ENCODE measurements around the gene DCST1. TPM values are rescaled to one million over a fixed set of nuclear protein-coding genes. Genes with fewer than 3 reads are reported as not detected.

The DCST1 gene
- total and polyA plus RNA-seq, 2 of the 8 experiments (the other 6 are each of a cell fraction or from before 2014, with no cell fraction given) = not detected

DNA sequence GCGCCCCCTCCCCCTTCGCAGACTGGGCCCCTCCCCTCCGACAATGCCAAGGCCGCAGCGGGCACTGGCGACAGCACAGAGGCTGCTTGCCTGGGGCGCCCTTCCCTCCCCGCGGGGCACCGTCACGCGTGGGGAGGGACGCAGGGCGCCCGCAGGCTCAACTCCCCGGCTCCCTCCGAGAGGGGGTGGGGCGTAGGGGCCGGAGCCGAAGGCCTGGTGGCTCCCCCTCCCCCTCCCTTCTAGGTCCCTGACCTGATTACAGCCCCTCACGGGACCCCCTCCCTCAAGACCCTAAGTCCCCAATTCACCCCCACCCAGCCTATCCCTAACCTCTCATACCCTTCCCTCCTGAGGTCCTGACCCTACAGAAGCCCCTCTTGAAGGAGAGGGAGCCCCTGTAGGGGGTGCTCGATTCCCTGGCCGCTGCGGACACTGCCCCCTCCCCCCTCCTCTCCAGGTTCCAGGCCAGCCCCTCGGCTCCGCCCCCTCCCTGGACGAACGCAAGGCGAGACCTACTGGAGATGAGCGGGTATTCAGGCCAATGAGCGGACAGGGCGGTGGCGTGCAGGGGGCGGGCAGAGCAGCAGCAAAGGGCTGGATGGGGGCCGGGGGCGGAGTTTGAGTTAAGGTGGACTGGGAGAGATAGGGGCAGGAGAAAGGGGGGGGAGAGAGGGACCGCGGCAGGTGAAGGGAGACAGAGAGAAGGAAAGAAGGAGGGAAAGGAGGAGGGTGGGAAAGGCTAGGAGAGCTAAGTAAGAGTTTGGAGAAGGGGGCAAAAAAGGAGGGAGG lies 31.8 kb upstream of the DCST1 start (continued):
- TF ChIP-seq NRF1 (IDR thresholded peaks at IDR 0.05; ENCODE audit: low read depth, low read length) (no peak), BACH1 (IDR thresholded peaks at IDR 0.05; ENCODE audit: low read length) (peak; percentile 78), JUND (IDR thresholded peaks at IDR 0.05; ENCODE audit: low read length) (no peak), TAF1 (IDR thresholded peaks at IDR 0.05; ENCODE audit: low read depth, low read length) (no peak), ASH2L (IDR thresholded peaks at IDR 0.05; ENCODE audit: low read length) (no peak), SP2 (IDR thresholded peaks at IDR 0.05; ENCODE audit: low read length) (peak; percentile 56), BCL11A (IDR thresholded peaks at IDR 0.05; ENCODE audit: low read depth in 2 of 2, low read length in 2 of 2) (no peak), EGR1 (IDR thresholded peaks at IDR 0.05; ENCODE audit: borderline replicate concordance, low read depth, low read length) (peak; percentile 21), POU5F1 (IDR thresholded peaks at IDR 0.05; ENCODE audit: low read depth, low read length) (no peak), SUZ12 (IDR thresholded peaks at IDR 0.05; ENCODE audit: low read length) (no peak), CREB1 (IDR thresholded peaks at IDR 0.05) (peak; percentile 62; the same call in 1 of the 2 replicates), TCF12 (IDR thresholded peaks at IDR 0.05; ENCODE audit: low read depth, low read length) (no peak), CHD2 (IDR thresholded peaks at IDR 0.05; ENCODE audit: low read length) (peak; percentile 77), CHD1 (IDR thresholded peaks at IDR 0.05; ENCODE audit: low read depth, low read length) (no peak), GTF2F1 (IDR thresholded peaks at IDR 0.05; ENCODE audit: borderline replicate concordance, low read depth, low read length) (no peak), SRF (IDR thresholded peaks at IDR 0.05; ENCODE audit: low read depth, low read length) (no peak), POLR2AphosphoS5 (IDR thresholded peaks at IDR 0.05; ENCODE audit: low read depth, low read length) (no peak), SIN3A (conservative IDR thresholded peaks at IDR 0.05 in 1 of 2, IDR thresholded peaks at IDR 0.05 in 1 of 2; ENCODE audit: low read depth in 1 of 2, low read length in 2 of 2) (peak in 1 of 2 experiments; percentile 71; a peak in 2 of 4 replicates)
- TF ChIP-seq, protein P1, sequence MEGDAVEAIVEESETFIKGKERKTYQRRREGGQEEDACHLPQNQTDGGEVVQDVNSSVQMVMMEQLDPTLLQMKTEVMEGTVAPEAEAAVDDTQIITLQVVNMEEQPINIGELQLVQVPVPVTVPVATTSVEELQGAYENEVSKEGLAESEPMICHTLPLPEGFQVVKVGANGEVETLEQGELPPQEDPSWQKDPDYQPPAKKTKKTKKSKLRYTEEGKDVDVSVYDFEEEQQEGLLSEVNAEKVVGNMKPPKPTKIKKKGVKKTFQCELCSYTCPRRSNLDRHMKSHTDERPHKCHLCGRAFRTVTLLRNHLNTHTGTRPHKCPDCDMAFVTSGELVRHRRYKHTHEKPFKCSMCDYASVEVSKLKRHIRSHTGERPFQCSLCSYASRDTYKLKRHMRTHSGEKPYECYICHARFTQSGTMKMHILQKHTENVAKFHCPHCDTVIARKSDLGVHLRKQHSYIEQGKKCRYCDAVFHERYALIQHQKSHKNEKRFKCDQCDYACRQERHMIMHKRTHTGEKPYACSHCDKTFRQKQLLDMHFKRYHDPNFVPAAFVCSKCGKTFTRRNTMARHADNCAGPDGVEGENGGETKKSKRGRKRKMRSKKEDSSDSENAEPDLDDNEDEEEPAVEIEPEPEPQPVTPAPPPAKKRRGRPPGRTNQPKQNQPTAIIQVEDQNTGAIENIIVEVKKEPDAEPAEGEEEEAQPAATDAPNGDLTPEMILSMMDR (IDR thresholded peaks at IDR 0.05; ENCODE audit: control extremely low read depth in 1 of 3, insufficient read depth in 1 of 3, low read depth in 1 of 3, low read length in 3 of 3) = peak in 2 of 3 experiments; percentile 20 to 29; a peak in 2 of 4 replicates
